K562 (cell line): ENCODE data around the gene GLIS2. TPM values are rescaled to one million over a fixed set of nuclear protein-coding genes. Genes with fewer than 3 reads are reported as not detected.

ENCODE experiments used
- ARHGAP35 ChIP-seq: fragments of 450-650 bp; IDR thresholded peaks from 2 replicates; pipeline ENCODE4 v1.6.1; 2018; ENCODE audit not compliant: partially characterized antibody
- HOXB6 ChIP-seq: fragments of 250-450 bp; sonication (Bioruptor Pico); IDR thresholded peaks from 2 replicates; pipeline ENCODE4 v1.5.1; 2022; ENCODE audit warnings: mild to moderate bottlenecking, borderline replicate concordance
- KDM1A ChIP-seq, 2 experiments: fragments of 450-650 bp; IDR thresholded peaks; 2 replicates each; pipeline ENCODE4 v1.6.1; 2016; ENCODE audit warnings: mild to moderate bottlenecking in 2 of 2
- NFIX ChIP-seq: fragments of 250-450 bp; sonication (Bioruptor Pico); IDR thresholded peaks from 2 replicates; pipeline ENCODE4 v1.4.0; 2020; ENCODE audit warnings: low read depth, mild to moderate bottlenecking, moderate library complexity
- NR2C1 ChIP-seq, 2 experiments: fragments of 450-650 bp; IDR thresholded peaks; 2 replicates each; pipeline ENCODE4 v1.6.1; 2017; ENCODE audit warnings: mild to moderate bottlenecking in 2 of 2, antibody characterized with exemption in 1 of 2, inconsistent platforms in 1 of 2, missing compliant biosample characterization in 1 of 2, missing genetic modification characterization in 1 of 2
- NR2C2 ChIP-seq, 2 experiments: fragments of 200-800 bp in 1 of 2; sonication (Bioruptor generic) in 1 of 2; sonication (generic) in 1 of 2; formaldehyde crosslinking in 1 of 2; IDR thresholded peaks; 2 replicates each; pipeline versions ENCODE4 v1.6.1 to v1.8.0; 2016 to 2022; ENCODE audit warnings: mild to moderate bottlenecking in 1 of 2, missing compliant biosample characterization in 1 of 2, missing genetic modification characterization in 1 of 2, missing genetic modification reagents in 1 of 2
- PTBP1 ChIP-seq: fragments of 200-400 bp; formaldehyde crosslinking; IDR thresholded peaks from 2 replicates; pipeline ENCODE4 v1.6.1; 2017; ENCODE audit warnings: low read depth, low read length
- RBM15 ChIP-seq: fragments of 200-400 bp; formaldehyde crosslinking; IDR thresholded peaks from 2 replicates; pipeline ENCODE4 v1.6.1; 2018; ENCODE audit warnings: mild to moderate bottlenecking, low read length, moderate library complexity; ENCODE audit not compliant: insufficient read depth
- SIX5 ChIP-seq, 2 experiments: IDR thresholded peaks; 2 replicates each; pipeline ENCODE4 v1.6.1; 2011; ENCODE audit warnings: low read length in 2 of 2, borderline replicate concordance in 1 of 2, low read depth in 1 of 2, mild to moderate bottlenecking in 1 of 2, moderate library complexity in 1 of 2; ENCODE audit not compliant: insufficient read depth in 1 of 2
- TAF15 ChIP-seq: fragments of 200-400 bp; formaldehyde crosslinking; IDR thresholded peaks from 2 replicates; pipeline ENCODE4 v1.6.1; 2017; ENCODE audit warnings: mild to moderate bottlenecking, low read depth, low read length, moderate library complexity
- ZEB2 ChIP-seq: fragments of 450-650 bp; IDR thresholded peaks from 2 replicates; pipeline ENCODE4 v1.6.1; 2016
- ZNF431 ChIP-seq: sonication (generic); formaldehyde crosslinking; IDR thresholded peaks from 2 replicates; pipeline ENCODE4 v1.8.0; 2022; ENCODE audit warnings: mild to moderate bottlenecking, missing genetic modification reagents
- ZNF589 ChIP-seq: fragments of 200-800 bp; sonication (Bioruptor generic); IDR thresholded peaks from 2 replicates; pipeline ENCODE4 v1.6.1; 2016; ENCODE audit warnings: low read depth, missing genetic modification characterization, missing compliant biosample characterization
- polyA plus RNA-seq, 8 experiments: library from polyadenylated mRNA; depleted of rRNA in 4 of 8; stranded (reverse) in 5 of 8; unstranded in 3 of 8; fragments of >200 nt; fragmentation: Nextera tagmentation in 2 of 8; fragmentation: Illumina TruSeq in 1 of 8; extraction: Ambion mirVana in 2 of 8; extraction: Trizol in 1 of 8; gene quantifications; 2 replicates each; pipeline versions ENCODE4 v1.2.1 to v1.2.3, GENCODE V29; 2011 to 2014; ENCODE audit warnings: inconsistent platforms in 1 of 8, missing spikeins in 1 of 8
- total RNA-seq, 7 experiments: library from RNA; depleted of rRNA in 6 of 7; stranded (reverse); fragments of >200 nt in 6 of 7; fragmentation: Illumina TruSeq in 2 of 7; extraction: Trizol in 2 of 7; gene quantifications; 2 replicates each; pipeline versions ENCODE4 v1.2.1 to v1.2.3, GENCODE V29; 2011 to 2021; ENCODE audit warnings: low replicate concordance in 1 of 7
- TF ChIP-seq, protein P1 (sequence below): fragments of 250-450 bp; sonication (Bioruptor Pico); IDR thresholded peaks from 2 replicates; pipeline ENCODE4 v1.5.0; 2021
- TF ChIP-seq, protein P2 (sequence below): fragments of 250-450 bp; sonication (Bioruptor Pico); IDR thresholded peaks from 2 replicates; pipeline ENCODE4 v1.4.0; 2020; ENCODE audit warnings: mild to moderate bottlenecking, moderate library complexity
- TF ChIP-seq, protein P3 (sequence below): fragments of 200-800 bp; sonication (Bioruptor generic); IDR thresholded peaks from 2 replicates; pipeline ENCODE4 v1.6.1; 2016; ENCODE audit warnings: missing genetic modification characterization, missing compliant biosample characterization

Gene GLIS2
- total and polyA plus RNA-seq, 9 of the 15 experiments (the other 6 are each of a cell fraction or from before 2014, with no cell fraction given) = 0.10 to 9.0 (median 0.57) TPM

DNA sequence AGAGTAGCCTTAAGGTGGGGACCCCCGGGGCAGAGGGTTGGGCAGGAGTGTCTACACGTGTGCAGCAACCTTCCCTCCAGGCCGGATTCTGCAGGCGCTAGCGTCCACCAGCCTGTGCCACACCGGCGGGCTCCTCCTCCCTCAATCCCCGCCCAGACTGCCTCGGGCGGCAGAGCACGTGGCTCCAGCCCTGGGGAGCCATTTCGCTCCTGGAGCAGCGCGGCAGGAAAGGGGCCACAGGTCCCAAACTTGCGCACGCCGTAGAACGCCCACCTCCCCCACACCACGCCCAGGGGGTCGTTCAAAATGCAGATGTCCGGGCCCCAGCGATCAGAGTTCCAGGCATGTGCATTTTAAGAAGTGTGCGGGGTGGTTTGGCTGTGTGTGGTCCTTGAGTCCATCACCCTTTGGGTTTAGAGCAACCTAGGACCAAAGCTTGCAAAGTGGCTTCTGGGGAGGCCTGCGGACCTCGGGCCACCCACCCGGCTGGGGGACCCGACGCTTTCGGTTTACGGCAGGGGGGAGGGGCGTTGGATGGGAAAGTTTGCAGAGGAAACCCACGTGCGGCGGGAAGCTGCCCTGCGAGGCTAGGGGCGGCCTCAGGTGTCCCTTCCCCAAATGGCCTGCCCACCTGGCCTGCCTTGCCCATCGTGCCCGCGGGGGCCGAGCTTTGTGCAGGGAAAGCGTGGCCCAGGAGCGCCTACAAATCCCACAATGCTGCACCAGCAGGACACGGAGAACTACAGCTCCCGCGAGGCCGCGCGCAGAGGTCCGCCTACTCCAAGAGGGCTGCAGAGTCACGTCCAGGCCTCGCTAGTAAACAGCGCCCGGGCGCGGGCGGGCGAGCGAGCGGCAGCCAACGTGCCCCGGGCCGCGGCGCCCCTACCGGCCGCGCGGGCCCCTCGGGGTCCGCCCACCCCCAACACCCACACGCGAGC is 44.4 kb upstream of the GLIS2 start (continued):
- peak; percentile 87 to 94 for TF ChIP-seq SIX5 (IDR thresholded peaks at IDR 0.05; ENCODE audit: borderline replicate concordance in 1 of 2, insufficient read depth in 1 of 2, low read depth in 1 of 2, low read length in 2 of 2)
- no peak for TF ChIP-seq NR2C1 (IDR thresholded peaks at IDR 0.05)
- peak; percentile 64; the same call in 1 of the 2 replicates for TF ChIP-seq NR2C1 (tag; IDR thresholded peaks at IDR 0.05)
- TF ChIP-seq KDM1A (IDR thresholded peaks at IDR 0.05) = no peak; a peak in 1 of 4 replicates
- TF ChIP-seq RBM15 = no peak
- no peak for TF ChIP-seq ZEB2
- no peak for TF ChIP-seq TAF15
- TF ChIP-seq ZNF589 (CRISPR knock-in tag) = no peak
- TF ChIP-seq, protein P1, sequence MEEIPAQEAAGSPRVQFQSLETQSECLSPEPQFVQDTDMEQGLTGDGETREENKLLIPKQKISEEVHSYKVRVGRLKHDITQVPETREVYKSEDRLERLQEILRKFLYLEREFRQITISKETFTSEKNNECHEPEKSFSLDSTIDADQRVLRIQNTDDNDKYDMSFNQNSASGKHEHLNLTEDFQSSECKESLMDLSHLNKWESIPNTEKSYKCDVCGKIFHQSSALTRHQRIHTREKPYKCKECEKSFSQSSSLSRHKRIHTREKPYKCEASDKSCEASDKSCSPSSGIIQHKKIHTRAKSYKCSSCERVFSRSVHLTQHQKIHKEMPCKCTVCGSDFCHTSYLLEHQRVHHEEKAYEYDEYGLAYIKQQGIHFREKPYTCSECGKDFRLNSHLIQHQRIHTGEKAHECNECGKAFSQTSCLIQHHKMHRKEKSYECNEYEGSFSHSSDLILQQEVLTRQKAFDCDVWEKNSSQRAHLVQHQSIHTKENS = no peak
- TF ChIP-seq ZNF431 (CRISPR knock-in tag) = no peak
- TF ChIP-seq, protein P2, sequence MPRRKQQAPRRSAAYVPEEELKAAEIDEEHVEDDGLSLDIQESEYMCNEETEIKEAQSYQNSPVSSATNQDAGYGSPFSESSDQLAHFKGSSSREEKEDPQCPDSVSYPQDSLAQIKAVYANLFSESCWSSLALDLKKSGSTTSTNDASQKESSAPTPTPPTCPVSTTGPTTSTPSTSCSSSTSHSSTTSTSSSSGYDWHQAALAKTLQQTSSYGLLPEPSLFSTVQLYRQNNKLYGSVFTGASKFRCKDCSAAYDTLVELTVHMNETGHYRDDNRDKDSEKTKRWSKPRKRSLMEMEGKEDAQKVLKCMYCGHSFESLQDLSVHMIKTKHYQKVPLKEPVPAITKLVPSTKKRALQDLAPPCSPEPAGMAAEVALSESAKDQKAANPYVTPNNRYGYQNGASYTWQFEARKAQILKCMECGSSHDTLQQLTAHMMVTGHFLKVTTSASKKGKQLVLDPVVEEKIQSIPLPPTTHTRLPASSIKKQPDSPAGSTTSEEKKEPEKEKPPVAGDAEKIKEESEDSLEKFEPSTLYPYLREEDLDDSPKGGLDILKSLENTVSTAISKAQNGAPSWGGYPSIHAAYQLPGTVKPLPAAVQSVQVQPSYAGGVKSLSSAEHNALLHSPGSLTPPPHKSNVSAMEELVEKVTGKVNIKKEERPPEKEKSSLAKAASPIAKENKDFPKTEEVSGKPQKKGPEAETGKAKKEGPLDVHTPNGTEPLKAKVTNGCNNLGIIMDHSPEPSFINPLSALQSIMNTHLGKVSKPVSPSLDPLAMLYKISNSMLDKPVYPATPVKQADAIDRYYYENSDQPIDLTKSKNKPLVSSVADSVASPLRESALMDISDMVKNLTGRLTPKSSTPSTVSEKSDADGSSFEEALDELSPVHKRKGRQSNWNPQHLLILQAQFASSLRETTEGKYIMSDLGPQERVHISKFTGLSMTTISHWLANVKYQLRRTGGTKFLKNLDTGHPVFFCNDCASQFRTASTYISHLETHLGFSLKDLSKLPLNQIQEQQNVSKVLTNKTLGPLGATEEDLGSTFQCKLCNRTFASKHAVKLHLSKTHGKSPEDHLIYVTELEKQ = no peak
- peak; percentile 51; the same call in 1 of the 2 replicates for TF ChIP-seq NR2C2 (CRISPR knock-in tag; IDR thresholded peaks at IDR 0.05)
- peak; percentile 79 for TF ChIP-seq NR2C2 (tag; IDR thresholded peaks at IDR 0.05)
- TF ChIP-seq NFIX (CRISPR knock-in tag) = no peak
- no peak for TF ChIP-seq HOXB6 (CRISPR knock-in tag)
- TF ChIP-seq, protein P3, sequence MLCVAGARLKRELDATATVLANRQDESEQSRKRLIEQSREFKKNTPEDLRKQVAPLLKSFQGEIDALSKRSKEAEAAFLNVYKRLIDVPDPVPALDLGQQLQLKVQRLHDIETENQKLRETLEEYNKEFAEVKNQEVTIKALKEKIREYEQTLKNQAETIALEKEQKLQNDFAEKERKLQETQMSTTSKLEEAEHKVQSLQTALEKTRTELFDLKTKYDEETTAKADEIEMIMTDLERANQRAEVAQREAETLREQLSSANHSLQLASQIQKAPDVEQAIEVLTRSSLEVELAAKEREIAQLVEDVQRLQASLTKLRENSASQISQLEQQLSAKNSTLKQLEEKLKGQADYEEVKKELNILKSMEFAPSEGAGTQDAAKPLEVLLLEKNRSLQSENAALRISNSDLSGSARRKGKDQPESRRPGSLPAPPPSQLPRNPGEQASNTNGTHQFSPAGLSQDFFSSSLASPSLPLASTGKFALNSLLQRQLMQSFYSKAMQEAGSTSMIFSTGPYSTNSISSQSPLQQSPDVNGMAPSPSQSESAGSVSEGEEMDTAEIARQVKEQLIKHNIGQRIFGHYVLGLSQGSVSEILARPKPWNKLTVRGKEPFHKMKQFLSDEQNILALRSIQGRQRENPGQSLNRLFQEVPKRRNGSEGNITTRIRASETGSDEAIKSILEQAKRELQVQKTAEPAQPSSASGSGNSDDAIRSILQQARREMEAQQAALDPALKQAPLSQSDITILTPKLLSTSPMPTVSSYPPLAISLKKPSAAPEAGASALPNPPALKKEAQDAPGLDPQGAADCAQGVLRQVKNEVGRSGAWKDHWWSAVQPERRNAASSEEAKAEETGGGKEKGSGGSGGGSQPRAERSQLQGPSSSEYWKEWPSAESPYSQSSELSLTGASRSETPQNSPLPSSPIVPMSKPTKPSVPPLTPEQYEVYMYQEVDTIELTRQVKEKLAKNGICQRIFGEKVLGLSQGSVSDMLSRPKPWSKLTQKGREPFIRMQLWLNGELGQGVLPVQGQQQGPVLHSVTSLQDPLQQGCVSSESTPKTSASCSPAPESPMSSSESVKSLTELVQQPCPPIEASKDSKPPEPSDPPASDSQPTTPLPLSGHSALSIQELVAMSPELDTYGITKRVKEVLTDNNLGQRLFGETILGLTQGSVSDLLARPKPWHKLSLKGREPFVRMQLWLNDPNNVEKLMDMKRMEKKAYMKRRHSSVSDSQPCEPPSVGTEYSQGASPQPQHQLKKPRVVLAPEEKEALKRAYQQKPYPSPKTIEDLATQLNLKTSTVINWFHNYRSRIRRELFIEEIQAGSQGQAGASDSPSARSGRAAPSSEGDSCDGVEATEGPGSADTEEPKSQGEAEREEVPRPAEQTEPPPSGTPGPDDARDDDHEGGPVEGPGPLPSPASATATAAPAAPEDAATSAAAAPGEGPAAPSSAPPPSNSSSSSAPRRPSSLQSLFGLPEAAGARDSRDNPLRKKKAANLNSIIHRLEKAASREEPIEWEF (CRISPR knock-in tag) = no peak
- 0 out of 2 replicates have a peak, but pooled peaks have one; percentile 42 for TF ChIP-seq PTBP1
- TF ChIP-seq ARHGAP35 = no peak
